SH-SY5Y (cell line): Measurements from ENCODE around the gene DCHS2.

Experiments used
- GATA2 ChIP-seq: IDR thresholded peaks from 2 replicates; pipeline ENCODE4 v1.6.1; 2011; ENCODE audit warnings: mild to moderate bottlenecking, low read depth, low read length
- GATA3 ChIP-seq: IDR thresholded peaks from 2 replicates; pipeline ENCODE4 v1.6.1; 2011; ENCODE audit warnings: low read depth, mild to moderate bottlenecking, low read length, moderate library complexity

DCHS2 gene

DNA sequence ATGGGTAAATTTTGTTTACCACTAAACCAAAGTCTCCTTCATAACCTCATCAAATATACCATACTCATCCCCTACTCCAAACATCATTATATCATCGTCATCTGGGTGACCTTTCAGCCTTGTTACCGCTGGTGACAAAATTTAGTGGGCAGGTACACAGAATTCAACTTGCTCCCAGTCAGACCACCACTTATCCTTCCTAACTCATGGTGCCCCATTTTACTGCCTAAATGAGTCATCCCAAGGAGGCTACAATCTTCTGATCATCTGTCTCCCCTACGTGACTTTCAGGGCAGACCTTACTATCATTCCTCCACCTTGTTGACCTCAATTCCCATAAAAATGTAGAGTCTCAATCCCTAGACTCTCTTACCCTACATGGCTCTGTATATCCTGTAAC, 49.6 kb downstream of the DCHS2 start:
- TF ChIP-seq GATA2 = no peak
- TF ChIP-seq GATA3 = no peak

DNA sequence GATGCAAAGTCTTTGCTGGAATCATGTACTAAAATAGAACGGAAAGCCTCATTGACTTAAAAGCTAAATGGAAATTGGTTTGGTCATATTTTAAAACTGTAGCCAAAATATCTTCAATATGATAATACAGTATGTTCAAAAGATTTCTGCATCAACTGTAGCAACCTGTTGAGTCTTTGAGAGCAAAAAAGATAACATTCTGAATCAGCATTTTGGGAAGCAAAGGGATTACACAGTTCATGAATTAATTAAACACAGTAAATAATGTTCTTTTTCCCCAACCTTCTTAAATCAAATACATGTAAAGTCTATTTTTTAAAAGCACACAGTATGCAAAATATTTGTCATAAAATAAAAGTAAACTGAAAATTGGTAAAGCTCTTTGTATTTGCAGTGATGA, 50.5 kb downstream of the DCHS2 start:
- TF ChIP-seq GATA2 = no peak
- no peak for TF ChIP-seq GATA3

DNA sequence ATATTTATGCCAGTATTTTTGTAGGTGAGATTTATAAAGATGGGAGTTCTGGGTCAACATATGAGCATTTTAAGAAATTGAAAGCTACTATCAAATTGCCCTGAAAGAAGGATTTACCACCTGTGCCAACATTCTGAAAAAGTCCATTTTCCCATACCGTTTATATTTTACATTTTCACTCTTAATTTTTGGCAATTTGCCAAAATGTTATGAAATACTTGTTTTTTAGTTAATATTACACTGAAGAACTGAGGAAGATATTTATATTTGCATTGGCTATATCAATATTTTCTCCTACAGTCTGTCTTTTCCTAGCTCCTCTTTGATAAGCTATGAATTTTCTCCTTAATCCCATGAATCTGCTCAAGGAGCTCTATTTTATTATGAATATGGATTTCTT, 52.4 kb downstream of the DCHS2 start:
- TF ChIP-seq GATA2 (no peak), GATA3 (no peak)

DNA sequence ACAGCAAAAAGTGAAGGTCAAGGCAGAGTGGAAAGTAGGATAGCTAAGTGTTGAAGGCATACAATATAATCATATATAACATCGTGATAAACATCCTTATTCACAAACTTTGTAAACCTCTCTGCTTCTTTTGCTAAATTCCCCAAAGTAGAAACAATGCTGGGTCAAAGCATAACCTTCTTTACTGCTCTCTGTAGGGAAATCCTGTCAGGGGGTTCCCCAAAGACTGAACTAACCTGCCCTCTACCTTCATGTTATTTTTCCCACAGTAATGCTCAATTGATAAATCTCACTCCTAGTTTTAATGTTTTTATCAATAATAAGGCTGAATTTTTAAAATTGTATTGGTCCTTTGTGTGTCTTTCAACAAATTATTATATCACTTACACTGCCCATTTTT, 55.7 kb downstream of the DCHS2 start:
- TF ChIP-seq GATA3 = no peak
- TF ChIP-seq GATA2 = no peak

DNA sequence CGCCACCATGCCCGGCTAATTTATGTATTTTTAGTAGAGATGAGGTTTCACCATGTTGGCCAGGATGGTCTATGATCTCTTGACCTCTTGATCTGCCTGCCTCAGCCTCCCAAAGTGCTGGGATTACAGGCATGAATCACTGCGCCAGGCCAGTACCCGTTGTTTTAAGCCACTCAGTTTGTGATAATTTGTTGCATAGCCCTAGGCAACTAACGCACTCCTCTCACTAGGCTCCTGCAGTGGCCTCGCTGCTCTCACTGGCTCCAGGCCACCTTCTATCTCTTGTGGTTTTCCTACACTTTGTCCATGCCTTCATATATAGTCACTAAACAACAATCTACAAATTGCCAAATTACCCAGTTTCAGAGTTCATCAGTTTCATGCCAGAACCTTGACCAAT, 58.1 kb downstream of the DCHS2 start:
- TF ChIP-seq GATA2 (no peak), GATA3 (no peak)

DNA sequence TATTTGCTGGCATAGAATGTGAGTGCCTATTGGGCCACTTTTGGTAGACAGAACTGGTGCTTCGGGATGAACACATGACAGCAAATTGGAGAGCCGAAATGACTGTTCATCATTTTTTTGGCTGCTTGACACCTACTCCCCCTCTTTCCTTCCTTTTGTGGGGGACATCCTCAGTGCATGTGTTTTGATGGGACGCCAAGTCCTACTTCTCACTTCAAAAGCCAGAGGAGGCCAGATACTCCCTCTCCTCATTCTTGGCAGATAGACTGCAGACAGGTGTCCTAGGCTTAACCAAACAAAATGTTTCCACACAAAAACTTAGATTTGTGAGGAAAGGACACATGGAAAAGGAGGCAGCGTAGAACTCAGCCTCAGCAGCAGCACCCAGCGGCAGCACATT, 62.4 kb downstream of the DCHS2 start:
- no peak for TF ChIP-seq GATA3
- TF ChIP-seq GATA2 = no peak

DNA sequence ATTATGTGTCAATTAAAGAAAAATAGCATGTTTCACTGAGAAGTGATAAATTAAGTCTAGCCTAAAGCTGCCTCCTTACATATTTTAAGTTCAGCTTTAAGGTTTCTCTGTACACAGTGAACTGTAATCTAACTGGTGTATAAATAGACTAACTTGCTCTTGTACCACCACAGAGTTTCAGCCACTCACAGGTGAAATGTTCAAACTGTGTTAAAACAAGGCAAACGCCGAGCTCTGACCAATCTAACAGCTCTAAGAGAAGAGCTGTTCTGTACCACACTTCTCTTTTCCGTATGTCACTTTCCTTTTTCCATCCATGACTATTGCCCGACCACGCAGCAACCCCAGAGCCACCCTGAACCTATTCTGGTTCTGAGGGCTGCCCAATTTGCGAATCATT, 64.5 kb downstream of the DCHS2 start:
- no peak for TF ChIP-seq GATA3

DNA sequence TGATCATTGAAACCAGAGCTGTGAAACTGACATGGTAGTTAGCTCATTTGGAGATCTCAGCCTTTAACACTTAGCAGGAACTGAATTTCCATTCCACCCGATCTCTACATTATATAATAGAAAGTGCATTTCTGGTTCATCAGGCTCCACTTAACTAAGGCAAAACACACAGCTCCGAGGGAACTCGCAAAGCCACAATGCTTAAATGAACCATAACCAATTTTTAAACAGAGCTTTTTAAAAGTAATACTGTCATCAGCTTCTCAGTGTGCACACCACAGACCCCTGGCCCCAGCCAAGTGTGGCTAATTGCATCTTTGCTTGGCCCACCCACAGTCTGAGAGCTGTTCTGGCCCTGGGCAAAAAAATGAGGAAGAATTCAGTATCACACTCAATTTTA, 66.1 kb downstream of the DCHS2 start:
- no peak for TF ChIP-seq GATA2
- TF ChIP-seq GATA3 = no peak

DNA sequence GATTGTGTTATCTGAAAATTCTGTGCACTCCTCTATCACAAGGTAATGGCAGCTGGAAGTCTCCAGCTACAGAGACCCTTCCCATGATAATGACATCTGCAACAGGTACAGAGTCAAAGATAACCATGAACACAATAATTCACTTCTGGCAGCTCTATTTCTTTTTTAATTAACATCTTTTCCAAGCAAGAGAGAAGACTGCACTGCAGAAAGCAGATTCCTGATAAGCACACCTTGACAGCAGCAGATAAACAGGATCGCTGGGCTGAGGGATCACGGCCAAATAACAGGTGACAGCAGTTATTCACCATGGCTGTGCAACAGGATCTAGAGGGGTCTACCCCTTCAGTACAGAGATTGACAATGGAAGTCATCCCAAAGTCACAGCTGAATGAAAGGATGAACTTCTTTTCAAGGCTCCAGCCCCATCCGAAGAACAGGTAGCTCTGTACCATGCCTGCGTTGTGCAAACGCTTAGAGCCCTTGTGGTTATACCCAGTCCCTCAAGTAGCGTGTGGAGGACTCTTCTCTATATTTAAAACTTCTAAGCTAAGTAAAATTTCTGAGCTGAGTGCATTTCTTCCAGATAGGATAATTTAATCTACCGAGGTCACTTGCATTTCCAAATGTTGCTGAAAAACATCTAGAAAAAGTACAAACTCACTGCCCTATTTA, 66.7 kb downstream of the DCHS2 start:
- TF ChIP-seq GATA3 (no peak), GATA2 (no peak)

DNA sequence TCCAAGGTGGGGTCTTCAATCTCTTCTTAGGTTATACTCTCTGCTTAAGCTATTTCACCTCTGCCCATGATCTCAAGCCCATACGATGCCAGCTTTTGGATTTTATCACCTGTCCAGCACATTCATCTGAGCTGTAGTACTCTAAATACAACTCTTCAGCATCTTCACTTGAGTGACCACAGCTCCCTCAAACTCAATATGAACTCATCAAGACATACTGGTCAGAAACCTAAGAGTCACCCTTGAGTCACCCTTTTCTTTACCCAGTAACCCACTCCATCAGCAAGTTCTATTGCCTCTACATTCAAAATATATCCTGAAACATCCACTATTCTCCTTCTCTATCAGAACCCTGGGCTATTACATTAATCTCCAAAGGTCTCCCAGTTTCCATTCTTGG, 69.4 kb downstream of the DCHS2 start:
- TF ChIP-seq GATA2 (no peak), GATA3 (no peak)

DNA sequence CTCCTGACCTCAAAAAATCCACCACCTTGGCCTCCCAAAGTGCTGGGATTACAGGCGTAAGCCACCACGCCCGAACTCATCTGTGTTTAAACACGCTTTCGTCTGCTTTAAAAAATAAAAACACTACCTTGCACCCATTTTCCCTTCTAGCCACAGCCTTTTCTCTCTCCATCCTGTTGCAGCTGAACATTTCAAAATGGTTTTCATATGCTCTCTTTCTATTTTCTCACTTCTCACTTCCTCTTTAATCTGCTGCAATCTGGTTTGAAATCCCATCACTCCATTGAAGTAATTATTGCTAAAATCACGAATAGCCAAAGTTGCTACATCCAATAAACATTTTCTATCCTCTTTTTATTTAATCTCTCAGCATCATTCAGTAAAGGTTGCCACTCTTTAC, 70.0 kb downstream of the DCHS2 start:
- TF ChIP-seq GATA2 (no peak), GATA3 (no peak)

DNA sequence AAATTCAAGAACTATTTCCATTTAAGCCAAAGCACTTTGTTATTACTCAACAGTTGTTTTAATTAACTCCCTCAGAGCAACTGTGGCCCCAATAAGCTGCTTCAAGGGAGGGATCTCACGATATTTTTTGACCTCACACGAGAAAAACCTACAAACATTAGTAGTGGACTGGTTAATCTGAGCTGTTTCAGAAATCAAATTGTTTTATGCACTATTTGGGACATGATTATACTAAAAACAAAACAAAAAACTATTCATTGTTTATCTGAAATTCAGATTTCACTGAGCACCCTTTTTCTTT, 74.3 kb downstream of the DCHS2 start:
- no peak for TF ChIP-seq GATA2
- no peak for TF ChIP-seq GATA3

DNA sequence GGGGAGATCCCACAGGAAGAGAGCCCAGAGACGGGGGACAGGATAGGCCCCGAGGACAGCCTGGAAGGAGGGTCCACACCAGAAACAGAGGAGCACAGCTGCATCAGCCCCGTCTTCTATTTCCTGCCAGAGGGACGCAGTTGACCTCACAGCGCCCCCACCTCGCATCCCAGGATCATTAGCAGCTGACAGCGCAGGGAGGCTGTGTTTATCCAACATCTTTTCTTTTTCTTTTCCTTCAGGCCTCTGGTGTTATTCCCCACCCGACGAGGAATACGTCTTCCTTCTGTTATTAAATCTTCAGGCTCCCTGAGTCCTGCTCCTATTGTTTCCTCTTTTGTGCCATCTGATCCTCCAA, 75.4 kb downstream of the DCHS2 start:
- TF ChIP-seq GATA2 (no peak), GATA3 (no peak)

DNA sequence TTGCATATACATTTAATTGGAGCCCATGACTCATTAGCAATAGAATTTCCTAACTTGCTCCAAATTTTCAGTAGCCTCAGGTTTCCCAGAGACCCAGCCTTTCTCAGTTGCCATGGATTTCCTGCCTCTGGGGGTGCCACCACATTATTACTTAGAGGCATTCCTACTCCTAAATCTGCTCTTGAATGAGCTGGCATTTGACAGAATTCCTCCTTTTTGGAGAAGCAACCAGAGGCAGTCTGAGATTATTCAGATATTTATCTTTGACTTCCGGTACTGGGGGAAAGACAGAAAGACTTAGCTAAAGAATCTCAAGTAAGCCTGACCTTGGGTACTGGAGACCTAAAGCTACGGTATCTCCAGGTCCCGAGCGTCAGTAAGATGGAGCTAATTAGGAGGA, 76.3 kb downstream of the DCHS2 start:
- TF ChIP-seq GATA2 (no peak), GATA3 (no peak)

DNA sequence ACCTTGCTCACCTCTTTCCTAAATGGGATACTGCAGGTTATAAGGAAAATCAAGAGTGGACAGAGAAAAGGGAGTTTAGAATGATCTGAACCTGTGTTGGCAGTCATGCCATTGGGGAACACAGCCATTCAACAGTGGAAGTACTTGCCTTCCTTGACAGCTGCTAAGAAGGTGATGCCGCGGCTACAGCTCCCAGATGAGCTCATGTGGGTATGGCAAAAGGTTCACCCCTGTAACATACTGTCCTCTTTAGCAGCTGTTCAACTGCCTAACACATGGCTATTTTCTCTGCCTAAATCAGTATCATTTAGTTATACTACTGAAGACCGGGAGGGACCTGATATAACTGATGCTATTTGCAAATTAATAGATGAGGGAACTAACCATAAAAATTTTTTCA, 76.8 kb downstream of the DCHS2 start:
- no peak for TF ChIP-seq GATA2
- TF ChIP-seq GATA3 = no peak

DNA sequence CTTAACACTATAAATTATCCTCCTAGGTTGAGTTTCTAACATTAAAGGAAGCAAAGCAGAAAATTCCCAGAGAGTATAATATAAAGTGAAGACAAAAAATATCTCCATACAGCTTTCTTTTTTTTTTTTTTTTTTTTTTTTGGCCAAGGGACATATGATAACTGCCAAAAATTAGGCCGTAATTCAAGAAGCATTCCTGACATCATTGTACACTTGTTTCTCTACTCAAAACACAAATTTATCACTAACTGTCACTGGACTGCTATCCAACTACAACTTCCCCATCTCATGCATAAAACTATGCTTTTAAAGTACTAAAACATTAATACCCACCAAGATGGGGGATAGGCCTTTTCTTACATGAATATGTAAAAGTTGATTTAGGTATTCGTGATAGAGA, 77.2 kb downstream of the DCHS2 start:
- no peak for TF ChIP-seq GATA2
- TF ChIP-seq GATA3 = no peak

DNA sequence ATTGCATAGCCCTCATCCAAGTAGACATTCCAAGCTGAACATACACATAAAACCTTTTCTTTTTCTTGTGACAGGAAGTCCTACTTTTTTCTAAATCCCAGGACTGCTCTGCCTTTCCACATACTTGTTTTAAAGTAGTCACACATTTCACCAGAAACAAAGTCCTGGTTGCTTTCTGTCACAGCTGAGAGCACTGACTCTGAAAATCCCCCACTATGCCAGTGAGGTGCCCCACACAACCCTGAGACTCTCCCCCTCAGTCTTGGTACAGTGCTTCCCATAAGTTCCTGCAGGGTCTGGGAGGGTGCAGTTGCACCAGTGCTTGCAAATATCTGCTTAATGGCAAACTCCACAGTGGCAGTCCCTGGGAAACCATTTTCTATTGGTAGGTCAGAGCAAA, 84.2 kb downstream of the DCHS2 start:
- TF ChIP-seq GATA3 (no peak), GATA2 (no peak)
